SH-SY5Y (cell line): ENCODE measurements around the gene THUMPD3.

Source experiments
- GATA2 ChIP-seq: IDR thresholded peaks from 2 replicates; pipeline ENCODE4 v1.6.1; 2011; ENCODE audit warnings: mild to moderate bottlenecking, low read depth, low read length
- GATA3 ChIP-seq: IDR thresholded peaks from 2 replicates; pipeline ENCODE4 v1.6.1; 2011; ENCODE audit warnings: low read depth, mild to moderate bottlenecking, low read length, moderate library complexity

DNA sequence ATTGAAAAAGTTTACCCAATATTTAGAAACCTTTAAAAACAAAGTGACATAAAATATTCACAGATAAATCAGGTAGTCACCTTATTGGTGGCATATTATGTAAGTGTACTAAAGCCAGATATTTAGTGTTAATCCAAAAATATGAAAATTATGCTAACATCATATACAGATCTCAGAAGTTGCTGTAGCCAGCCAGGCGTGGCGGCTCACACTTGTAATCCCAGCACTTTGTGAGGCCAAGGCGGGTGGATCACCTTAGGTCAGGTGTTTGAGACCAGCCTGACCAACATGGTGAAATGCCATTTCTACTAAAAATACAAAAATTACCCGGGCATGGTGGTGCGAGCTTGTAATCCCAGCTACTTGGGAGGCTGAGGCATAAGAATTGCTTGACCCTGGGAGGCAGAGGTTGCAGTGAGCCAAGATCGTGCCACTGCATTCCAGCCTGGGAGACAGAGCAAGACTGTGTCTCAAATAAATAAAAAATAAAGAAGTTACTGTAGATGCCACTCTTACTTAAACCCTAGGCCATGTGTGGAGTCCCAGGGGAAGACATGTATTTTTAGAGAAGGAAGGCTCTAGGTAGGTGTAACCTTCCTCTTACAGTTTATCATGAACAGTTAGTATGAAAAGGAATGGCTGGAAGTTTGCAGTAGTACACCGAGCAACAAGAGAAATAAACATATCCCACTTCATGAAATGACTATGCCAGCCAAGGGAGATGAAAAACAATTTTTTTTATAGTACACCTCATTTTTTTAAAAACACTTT is 44.2 kb downstream of the THUMPD3 start:
- TF ChIP-seq GATA3 (no peak), GATA2 (no peak)
